GM13977 (cell line): ENCODE measurements around the gene NKX6-2.

Experiments
- DNase-seq: peaks from one replicate; pipeline ENCODE4 v3.0.0; 2012; ENCODE audit warnings: low spot score
- in situ Hi-C: fragments of 300-500 bp; cut with MboI; formaldehyde crosslinking; loops from one replicate; pipeline ENCODE4 v1.12.0; 2022; ENCODE audit warnings: low sequenced_read_pairs, low pct_unique_long_range_greater_than_20kb, mixed read lengths, inconsistent platforms; ENCODE audit not compliant: unreplicated experiment
- TF ChIP-seq, protein P1 (sequence below): IDR thresholded peaks from 2 replicates; pipeline ENCODE4 v1.5.1; 2012; ENCODE audit warnings: mild to moderate bottlenecking, control low read depth; ENCODE audit not compliant: insufficient read depth; ENCODE audit errors: extremely low read depth, missing control alignments

The NKX6-2 gene

DNA sequence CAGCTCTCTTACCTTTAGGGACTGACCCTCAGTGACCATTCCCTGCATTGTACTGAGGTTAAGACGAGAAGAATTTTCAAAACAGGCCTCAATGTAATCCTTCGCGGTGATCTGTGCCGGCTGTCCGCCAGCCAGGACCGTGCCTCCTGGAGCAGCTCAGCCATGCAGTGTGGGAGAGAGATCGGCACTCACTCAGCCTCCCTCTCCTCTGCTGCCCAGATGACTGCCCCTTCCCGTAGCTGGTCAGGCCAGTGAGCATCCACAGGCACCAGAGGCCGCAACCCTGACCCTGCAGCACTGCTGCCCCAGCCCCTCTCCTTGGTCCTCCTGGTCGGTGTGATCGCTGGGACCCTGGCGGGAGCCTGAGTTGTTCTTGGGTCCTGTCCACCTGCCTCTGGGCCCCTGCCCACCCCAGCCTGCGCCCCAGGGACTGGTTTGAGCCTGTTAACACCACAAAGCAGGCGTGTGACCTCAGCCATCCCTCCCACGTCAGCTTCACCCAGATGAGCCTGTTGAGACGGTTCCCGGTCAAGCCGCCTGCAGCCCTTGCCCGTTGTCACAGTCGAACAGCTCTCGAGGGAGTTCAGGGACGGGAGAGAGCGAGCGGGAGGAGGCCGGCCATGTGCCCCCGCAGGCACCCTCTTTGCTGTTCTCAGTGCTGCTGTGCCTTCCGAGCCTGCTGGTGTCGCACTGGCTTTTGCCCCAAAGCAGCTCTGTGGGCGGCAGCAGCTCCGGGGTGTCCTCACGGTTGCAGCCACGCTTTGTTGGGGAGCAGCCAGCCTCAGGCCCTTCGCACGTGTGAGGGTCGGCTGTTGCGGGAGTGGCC lies 37.2 kb downstream of the NKX6-2 start:
- TF ChIP-seq, protein P1, sequence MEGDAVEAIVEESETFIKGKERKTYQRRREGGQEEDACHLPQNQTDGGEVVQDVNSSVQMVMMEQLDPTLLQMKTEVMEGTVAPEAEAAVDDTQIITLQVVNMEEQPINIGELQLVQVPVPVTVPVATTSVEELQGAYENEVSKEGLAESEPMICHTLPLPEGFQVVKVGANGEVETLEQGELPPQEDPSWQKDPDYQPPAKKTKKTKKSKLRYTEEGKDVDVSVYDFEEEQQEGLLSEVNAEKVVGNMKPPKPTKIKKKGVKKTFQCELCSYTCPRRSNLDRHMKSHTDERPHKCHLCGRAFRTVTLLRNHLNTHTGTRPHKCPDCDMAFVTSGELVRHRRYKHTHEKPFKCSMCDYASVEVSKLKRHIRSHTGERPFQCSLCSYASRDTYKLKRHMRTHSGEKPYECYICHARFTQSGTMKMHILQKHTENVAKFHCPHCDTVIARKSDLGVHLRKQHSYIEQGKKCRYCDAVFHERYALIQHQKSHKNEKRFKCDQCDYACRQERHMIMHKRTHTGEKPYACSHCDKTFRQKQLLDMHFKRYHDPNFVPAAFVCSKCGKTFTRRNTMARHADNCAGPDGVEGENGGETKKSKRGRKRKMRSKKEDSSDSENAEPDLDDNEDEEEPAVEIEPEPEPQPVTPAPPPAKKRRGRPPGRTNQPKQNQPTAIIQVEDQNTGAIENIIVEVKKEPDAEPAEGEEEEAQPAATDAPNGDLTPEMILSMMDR: no peak
- DNase-seq: no peak
- in situ Hi-C loops: no loop called here

GRCh38 chr10:132748135-132748534 lies 37.8 kb downstream of the NKX6-2 start:
- DNase-seq: no peak
- in situ Hi-C loops: no loop called here
- TF ChIP-seq, protein P1: no peak

- in situ Hi-C loops: no loop called here
- no peak for DNase-seq
- TF ChIP-seq, protein P1: no peak
Measured at GRCh38 chr10:132746801-132747625, 38.9 kb downstream of the NKX6-2 start.

- DNase-seq: no peak
- in situ Hi-C loops: no loop called here
- TF ChIP-seq, protein P1: no peak
Measured at GRCh38 chr10:132746386-132746785, 39.6 kb downstream of the NKX6-2 start.

DNA sequence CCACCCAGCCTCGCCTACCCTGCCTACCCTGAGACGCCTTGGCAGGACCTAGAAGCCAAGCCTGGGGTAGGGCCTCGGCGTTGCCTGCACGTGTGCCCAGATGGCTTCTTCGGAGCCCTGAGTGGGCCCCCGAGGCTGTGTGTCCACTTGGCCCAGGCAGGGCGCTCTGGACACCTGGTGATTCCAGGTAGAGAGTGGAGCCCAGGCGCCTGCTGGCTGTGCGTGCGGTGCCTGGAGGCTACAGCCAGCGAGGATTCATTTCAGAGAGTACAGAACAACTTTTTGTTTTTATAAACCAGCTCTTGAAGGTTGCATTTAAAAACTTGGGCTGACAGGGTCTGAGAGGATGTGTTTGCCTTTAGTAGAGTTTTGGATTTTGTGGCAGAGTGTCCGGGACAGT lies 40.0 kb downstream of the NKX6-2 start:
- in situ Hi-C loops: no loop called here
- TF ChIP-seq, protein P1: no peak
- no peak for DNase-seq

DNA sequence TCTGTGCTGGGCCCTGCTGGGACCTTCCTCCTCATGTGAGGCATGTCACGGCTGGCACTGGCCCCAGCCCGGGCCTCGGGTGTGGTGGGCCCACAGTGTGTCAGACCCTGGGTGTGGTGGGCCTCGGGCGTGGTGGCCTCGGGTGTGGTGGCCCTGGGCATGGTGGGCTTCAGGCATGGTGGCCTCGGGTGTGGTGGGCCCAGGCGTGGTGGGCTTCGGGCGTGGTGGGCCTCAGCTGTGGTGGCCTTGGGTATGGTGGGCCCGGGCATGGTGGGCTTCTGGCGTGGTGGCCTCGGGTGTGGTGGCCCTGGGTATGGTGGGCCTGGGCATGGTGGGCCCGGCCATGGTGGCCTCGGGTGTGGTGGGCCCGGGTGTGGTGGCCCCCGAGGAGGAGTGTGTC lies 40.4 kb downstream of the NKX6-2 start:
- TF ChIP-seq, protein P1: no peak
- in situ Hi-C loops: no loop called here
- no peak for DNase-seq
